Ishikawa (cell line): ENCODE measurements around the gene TFAP2D.

ENCODE experiments used
- CEBPB ChIP-seq: IDR thresholded peaks from 2 replicates; pipeline ENCODE4 v1.6.1; 2012
- CREB1 ChIP-seq: IDR thresholded peaks from 2 replicates; pipeline ENCODE4 v1.6.1; 2012; ENCODE audit warnings: low read depth
- EGR1 ChIP-seq: IDR thresholded peaks from 2 replicates; pipeline ENCODE4 v1.6.1; 2012
- EP300 ChIP-seq: IDR thresholded peaks from 2 replicates; pipeline ENCODE4 v1.6.1; 2012; ENCODE audit warnings: borderline replicate concordance
- FOXM1 ChIP-seq: IDR thresholded peaks from 2 replicates; pipeline ENCODE4 v1.6.1; 2012; ENCODE audit warnings: low read depth, borderline replicate concordance
- NFIC ChIP-seq: IDR thresholded peaks from 2 replicates; pipeline ENCODE4 v1.6.1; 2012
- RAD21 ChIP-seq: IDR thresholded peaks from 2 replicates; pipeline ENCODE4 v1.6.1; 2012; ENCODE audit warnings: low read depth
- TAF1 ChIP-seq: IDR thresholded peaks from 2 replicates; pipeline ENCODE4 v1.6.1; 2012; ENCODE audit warnings: low read depth, mild to moderate bottlenecking
- TCF12 ChIP-seq: IDR thresholded peaks from 2 replicates; pipeline ENCODE4 v1.6.1; 2012; ENCODE audit warnings: low read depth
- TEAD4 ChIP-seq: IDR thresholded peaks from 2 replicates; pipeline ENCODE4 v1.6.1; 2012
- YY1 ChIP-seq: IDR thresholded peaks from 2 replicates; pipeline ENCODE4 v1.6.1; 2012; ENCODE audit warnings: low read depth
- ZBTB7A ChIP-seq: IDR thresholded peaks from 2 replicates; pipeline ENCODE4 v1.6.1; 2012; ENCODE audit warnings: low read depth
- TF ChIP-seq, protein P1 (sequence below): IDR thresholded peaks from 2 replicates; pipeline ENCODE4 v1.6.1; 2012; ENCODE audit warnings: low read depth, mild to moderate bottlenecking
- TF ChIP-seq, protein P2 (sequence below): IDR thresholded peaks from 2 replicates; pipeline ENCODE4 v1.6.1; 2012
- TF ChIP-seq, protein P3 (sequence below): IDR thresholded peaks from 2 replicates; pipeline ENCODE4 v1.6.1; 2012

The TFAP2D gene

DNA sequence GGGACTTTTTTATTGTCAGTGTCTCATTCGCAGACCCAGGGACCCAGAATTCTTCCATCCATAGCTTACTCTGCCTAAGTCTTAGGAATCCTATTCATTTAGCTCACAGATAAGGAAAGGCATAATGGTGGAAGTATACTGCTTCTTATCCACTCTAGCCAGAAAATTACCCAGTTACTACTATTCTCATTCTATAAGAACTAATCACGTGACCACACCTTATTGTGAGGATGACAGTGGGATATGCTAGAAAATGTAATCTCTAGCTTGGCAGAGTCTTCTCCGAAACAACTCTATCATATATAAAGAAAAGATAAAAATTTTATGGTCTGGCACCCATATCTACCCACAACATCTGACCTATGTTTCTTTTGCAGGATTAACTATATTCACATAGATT, 21.2 kb downstream of the TFAP2D start:
- no peak for TF ChIP-seq NFIC
- TF ChIP-seq, protein P1, sequence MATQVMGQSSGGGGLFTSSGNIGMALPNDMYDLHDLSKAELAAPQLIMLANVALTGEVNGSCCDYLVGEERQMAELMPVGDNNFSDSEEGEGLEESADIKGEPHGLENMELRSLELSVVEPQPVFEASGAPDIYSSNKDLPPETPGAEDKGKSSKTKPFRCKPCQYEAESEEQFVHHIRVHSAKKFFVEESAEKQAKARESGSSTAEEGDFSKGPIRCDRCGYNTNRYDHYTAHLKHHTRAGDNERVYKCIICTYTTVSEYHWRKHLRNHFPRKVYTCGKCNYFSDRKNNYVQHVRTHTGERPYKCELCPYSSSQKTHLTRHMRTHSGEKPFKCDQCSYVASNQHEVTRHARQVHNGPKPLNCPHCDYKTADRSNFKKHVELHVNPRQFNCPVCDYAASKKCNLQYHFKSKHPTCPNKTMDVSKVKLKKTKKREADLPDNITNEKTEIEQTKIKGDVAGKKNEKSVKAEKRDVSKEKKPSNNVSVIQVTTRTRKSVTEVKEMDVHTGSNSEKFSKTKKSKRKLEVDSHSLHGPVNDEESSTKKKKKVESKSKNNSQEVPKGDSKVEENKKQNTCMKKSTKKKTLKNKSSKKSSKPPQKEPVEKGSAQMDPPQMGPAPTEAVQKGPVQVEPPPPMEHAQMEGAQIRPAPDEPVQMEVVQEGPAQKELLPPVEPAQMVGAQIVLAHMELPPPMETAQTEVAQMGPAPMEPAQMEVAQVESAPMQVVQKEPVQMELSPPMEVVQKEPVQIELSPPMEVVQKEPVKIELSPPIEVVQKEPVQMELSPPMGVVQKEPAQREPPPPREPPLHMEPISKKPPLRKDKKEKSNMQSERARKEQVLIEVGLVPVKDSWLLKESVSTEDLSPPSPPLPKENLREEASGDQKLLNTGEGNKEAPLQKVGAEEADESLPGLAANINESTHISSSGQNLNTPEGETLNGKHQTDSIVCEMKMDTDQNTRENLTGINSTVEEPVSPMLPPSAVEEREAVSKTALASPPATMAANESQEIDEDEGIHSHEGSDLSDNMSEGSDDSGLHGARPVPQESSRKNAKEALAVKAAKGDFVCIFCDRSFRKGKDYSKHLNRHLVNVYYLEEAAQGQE = no peak
- TF ChIP-seq, protein P2, sequence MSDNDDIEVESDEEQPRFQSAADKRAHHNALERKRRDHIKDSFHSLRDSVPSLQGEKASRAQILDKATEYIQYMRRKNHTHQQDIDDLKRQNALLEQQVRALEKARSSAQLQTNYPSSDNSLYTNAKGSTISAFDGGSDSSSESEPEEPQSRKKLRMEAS = no peak
- TF ChIP-seq TAF1 = no peak
- no peak for TF ChIP-seq FOXM1
- TF ChIP-seq RAD21 = no peak
- no peak for TF ChIP-seq TCF12
- no peak for TF ChIP-seq TEAD4
- TF ChIP-seq, protein P3, sequence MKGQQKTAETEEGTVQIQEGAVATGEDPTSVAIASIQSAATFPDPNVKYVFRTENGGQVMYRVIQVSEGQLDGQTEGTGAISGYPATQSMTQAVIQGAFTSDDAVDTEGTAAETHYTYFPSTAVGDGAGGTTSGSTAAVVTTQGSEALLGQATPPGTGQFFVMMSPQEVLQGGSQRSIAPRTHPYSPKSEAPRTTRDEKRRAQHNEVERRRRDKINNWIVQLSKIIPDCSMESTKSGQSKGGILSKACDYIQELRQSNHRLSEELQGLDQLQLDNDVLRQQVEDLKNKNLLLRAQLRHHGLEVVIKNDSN = no peak
- no peak for TF ChIP-seq EP300
- TF ChIP-seq YY1 = no peak
- TF ChIP-seq ZBTB7A = no peak
- no peak for TF ChIP-seq CREB1
- no peak for TF ChIP-seq EGR1
- TF ChIP-seq CEBPB = no peak

- TF ChIP-seq FOXM1 (no peak), EGR1 (no peak), RAD21 (no peak), CREB1 (no peak), TCF12 (no peak), TEAD4 (no peak), EP300 (no peak), YY1 (no peak), TAF1 (no peak), NFIC (no peak), ZBTB7A (no peak)
- TF ChIP-seq, protein P3 = no peak
- TF ChIP-seq, protein P1 = no peak
- TF ChIP-seq, protein P2 = no peak
Observed at GRCh38 chr6:50742161-50742560, 28.8 kb downstream of the TFAP2D start.

GRCh38 chr6:50744976-50745375, 31.6 kb downstream of the TFAP2D start:
- TF ChIP-seq, protein P3 = no peak
- no peak for TF ChIP-seq FOXM1
- TF ChIP-seq CEBPB = no peak
- TF ChIP-seq RAD21 = no peak
- no peak for TF ChIP-seq CREB1

DNA sequence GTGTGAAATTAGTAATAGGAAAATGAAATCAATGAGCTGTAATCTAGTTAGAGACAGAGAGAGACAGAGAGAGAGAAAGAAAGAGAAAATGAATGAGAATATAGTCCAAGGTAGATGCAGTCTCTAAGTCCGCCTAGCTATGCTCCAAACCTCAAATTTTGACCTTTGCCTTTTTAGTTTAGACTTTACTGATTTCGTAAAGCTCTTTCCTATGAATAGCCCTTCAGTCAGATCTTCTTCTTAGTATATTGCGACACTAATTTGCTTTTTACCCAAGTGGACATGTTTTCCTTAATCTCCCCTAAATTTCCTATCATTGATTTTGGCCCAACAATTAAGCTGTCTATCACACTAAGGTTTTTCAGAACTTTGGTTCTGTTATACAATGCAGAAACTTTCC, 49.5 kb downstream of the TFAP2D start:
- TF ChIP-seq CEBPB = no peak

DNA sequence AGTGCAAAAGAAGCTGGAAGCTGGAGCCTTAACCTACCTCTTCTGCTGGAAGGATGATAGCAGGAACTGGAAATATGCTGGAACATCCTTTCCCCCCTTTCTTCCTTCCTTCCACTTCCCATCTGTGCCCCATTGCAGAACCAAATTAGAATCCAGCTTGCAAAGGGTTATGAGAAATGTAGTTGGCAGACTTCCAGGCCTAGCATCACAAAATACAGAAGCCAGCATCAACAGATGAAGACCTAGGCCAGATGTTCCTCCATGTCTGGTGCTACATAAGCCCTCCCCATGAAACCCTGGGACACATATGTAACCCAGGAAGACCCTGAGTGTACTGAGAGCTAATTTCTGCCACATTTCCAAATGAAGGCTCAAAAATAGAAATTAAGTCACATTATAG, 65.4 kb downstream of the TFAP2D start:
- no peak for TF ChIP-seq CEBPB
- no peak for TF ChIP-seq YY1
- no peak for TF ChIP-seq ZBTB7A
- TF ChIP-seq, protein P1 = no peak
- no peak for TF ChIP-seq TAF1
- TF ChIP-seq RAD21 = no peak
- no peak for TF ChIP-seq CREB1
- TF ChIP-seq, protein P3 = no peak
- no peak for TF ChIP-seq TCF12
- no peak for TF ChIP-seq NFIC
- no peak for TF ChIP-seq EP300
- no peak for TF ChIP-seq TEAD4
- TF ChIP-seq, protein P2 = no peak
- no peak for TF ChIP-seq FOXM1
- TF ChIP-seq EGR1 = no peak
